ENCODE measurements around the gene ESRP2.

The ESRP2 gene

DNA sequence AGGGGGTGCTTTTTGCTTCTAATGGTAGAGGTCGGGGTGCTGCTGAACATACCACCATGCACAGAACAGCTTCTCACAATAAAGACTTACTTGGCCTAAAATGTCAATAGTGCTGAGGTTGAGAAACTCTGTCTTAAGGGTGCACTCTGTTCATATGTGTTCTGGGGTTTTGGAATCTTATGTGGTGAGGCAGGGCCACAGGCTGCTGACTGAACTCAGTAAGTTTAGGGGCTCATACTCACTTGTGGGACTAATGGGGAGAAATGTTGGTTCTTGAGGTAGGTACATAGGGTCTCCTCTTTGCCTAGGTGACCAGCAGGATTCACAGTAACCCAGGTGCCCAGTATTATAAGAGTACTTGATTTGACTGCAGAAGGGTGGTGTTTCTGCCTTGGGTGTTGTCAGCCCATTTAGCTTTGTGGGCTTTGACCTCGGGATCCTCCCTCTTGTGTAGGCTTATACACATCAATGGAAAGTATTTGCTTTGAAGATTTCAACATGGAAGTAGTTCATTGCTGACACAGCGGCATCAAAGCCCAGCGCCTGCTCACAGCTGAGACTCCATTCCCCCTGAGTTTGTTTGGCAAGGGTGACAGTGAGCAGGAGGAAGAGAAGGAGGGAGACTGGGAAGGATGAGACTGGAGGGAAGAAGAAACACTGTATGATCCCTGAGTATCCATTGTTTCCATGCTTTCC lies 45.6 kb upstream of the ESRP2 start:
- in situ Hi-C loops (cut with MboI; ENCODE audit: low sequenced_read_pairs, unreplicated experiment), result no loop called here
- DNase-seq (ENCODE audit: low spot score), result no peak
- TF ChIP-seq CTCF (IDR thresholded peaks at IDR 0.05; ENCODE audit: borderline replicate concordance, control extremely low read depth, extremely low read depth, insufficient read depth, missing control alignments), result no peak

DNA sequence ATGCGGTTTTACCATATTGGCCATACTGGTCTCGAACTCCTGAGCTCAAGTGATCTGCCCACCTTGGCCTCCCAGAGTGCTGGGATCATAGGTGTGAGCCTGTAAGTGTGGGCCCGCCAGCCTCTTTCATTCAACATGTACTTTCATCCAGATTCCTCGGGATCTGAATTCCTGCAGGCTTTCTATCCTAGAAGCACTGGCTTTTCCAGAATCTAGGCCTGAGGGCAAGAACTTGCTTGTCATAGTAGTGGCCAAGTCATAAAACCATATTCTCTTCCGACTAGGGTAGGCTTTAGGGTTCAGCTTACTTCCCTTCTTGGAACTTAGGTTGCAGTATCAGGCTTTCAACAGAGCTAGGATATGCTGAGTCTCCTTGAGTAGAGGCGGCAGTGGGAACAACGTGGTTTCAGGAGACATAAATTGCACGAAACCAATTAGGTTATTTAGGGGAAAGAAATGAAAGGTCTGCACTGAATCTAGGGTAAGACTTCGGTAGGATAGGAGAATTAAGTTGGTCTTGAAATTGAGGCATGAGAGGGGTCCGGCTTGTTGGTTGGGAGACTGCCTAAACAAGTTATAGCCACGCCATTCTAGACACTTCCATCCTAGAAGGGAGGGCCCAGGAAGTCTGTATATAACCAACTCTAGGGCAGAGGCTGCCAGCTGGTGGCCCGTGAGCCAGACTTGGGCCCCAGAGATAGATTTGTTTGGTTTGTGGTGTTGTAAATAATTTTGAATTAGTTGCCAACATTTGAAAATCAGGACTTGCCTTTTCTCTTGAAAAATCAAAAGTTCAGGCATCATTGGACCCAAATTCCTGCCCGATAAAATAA lies 44.0 kb upstream of the ESRP2 start:
- TF ChIP-seq CTCF (IDR thresholded peaks at IDR 0.05; ENCODE audit: borderline replicate concordance, control extremely low read depth, extremely low read depth, insufficient read depth, missing control alignments), result no peak
- DNase-seq (ENCODE audit: low spot score), result no peak
- in situ Hi-C loops (cut with MboI; ENCODE audit: low sequenced_read_pairs, unreplicated experiment), result no loop called here

DNA sequence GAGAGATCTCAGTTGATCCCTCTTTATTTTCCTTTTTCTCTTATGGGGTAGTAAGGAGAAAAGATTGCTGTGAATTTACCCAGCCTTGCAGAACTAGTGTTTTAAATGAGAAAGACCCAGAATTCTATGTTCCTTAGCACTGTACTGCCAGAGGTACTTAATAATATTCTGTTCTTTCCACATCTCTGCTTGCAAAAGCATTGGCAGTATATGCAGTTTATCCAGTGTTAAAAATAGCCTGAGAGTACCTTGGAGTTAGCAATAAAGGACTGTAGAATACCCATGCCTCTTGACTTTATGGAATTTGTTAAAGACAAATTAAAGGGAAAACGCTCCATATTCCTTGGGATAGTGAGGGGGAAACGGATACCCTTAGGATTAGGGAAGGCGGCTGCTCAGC lies 40.3 kb upstream of the ESRP2 start:
- in situ Hi-C loops (cut with MboI; ENCODE audit: low sequenced_read_pairs, unreplicated experiment), result no loop called here
- no peak for TF ChIP-seq CTCF (IDR thresholded peaks at IDR 0.05; ENCODE audit: borderline replicate concordance, control extremely low read depth, extremely low read depth, insufficient read depth, missing control alignments)
- DNase-seq (ENCODE audit: low spot score), result no peak

DNA sequence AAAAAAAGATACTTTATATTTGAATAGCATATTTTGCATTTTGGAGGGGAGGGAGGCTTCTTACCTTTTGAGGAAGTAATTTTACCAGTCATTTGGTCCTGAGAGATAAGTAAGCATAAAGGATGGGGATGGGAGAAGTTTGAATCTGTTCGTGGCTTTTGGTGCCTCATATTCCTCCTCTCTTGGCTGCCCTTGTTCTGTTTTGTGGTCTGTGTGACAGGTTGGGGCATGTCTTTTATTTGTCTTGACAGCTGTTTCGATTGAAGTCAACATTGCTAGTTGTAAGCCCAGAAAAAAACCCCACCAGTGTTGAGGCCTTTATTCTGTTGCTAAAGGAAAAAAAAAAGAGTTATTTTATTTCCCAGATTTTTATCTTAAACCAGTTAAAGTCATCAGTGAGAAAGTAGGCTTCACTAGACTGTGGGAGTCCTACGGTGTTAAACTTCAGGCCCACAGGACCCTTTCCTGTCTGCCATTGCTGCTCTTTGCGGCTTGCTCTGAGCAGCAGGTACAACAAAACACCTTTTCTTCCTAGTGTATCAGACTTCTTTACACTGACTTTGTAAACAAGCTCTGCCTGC lies 39.8 kb upstream of the ESRP2 start:
- peak; percentile 66 for DNase-seq (ENCODE audit: low spot score)
- TF ChIP-seq CTCF (IDR thresholded peaks at IDR 0.05; ENCODE audit: borderline replicate concordance, control extremely low read depth, extremely low read depth, insufficient read depth, missing control alignments), result no peak
- in situ Hi-C loops (cut with MboI; ENCODE audit: low sequenced_read_pairs, unreplicated experiment), result no loop called here

DNA sequence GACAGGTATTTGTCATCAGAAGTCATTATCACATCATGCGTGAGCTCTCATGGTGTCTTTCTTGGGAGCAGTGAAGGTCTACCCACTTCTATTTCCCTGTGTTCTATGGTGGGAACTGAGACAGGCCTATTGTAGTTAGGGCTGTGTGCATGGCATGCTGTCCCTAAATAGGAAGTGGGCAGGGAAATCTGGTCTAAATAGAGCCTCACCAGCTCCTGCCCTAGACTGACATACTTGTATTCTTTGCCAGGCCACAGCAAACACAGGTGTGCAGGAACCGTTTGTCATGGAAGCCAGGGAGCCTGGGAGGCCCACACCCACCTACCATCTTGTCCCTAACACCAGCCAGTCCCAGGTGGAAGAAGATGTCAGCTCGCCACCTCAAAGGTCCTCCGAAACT lies 38.5 kb upstream of the ESRP2 start:
- no peak for TF ChIP-seq CTCF (IDR thresholded peaks at IDR 0.05; ENCODE audit: borderline replicate concordance, control extremely low read depth, extremely low read depth, insufficient read depth, missing control alignments)
- no peak for DNase-seq (ENCODE audit: low spot score)
- in situ Hi-C loops (cut with MboI; ENCODE audit: low sequenced_read_pairs, unreplicated experiment), result no loop called here

DNA sequence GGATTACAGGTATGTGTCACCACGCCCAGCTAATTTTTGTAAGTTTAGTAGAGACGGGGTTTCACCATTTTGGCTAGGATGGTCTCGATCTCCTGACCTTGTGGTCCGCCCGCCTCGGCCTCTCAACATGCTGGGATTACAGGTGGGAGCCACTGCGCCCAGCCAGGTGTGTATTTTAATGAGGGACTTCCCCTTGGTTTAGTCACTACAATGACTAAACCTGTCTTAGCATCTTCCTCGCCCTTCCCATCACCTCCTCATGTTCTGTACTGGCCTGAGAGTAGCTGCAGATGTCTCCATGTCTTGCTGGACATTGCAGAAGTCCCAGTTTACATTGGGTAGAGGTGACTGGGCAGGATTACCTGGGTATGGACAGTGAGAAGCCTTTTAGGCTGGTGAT lies 38.0 kb upstream of the ESRP2 start:
- no peak for DNase-seq (ENCODE audit: low spot score)
- in situ Hi-C loops (cut with MboI; ENCODE audit: low sequenced_read_pairs, unreplicated experiment), result no loop called here
- no peak for TF ChIP-seq CTCF (IDR thresholded peaks at IDR 0.05; ENCODE audit: borderline replicate concordance, control extremely low read depth, extremely low read depth, insufficient read depth, missing control alignments)
